Occipital lobe (tissue), 2 donors: ENCODE measurements around the gene MYH9. TPM values are rescaled to one million over a fixed set of nuclear protein-coding genes. Genes with fewer than 3 reads are reported as not detected.
"Not testable (repeated sequence)": the region's sequence is repeated elsewhere in the genome, so short reads cannot be mapped to it uniquely, and the experiment has no call there.

Experiments used
- DNase-seq: peaks from one replicate; lab custom pipeline; 2025; lab: John Stamatoyannopoulos, UW
- total RNA-seq: library from RNA; depleted of rRNA; stranded (reverse); fragments of >200 nt; gene quantifications from one replicate; pipeline ENCODE4 v1.2.3, GENCODE V29; 2014

The MYH9 gene
- total RNA-seq, result 34.6 TPM

DNA sequence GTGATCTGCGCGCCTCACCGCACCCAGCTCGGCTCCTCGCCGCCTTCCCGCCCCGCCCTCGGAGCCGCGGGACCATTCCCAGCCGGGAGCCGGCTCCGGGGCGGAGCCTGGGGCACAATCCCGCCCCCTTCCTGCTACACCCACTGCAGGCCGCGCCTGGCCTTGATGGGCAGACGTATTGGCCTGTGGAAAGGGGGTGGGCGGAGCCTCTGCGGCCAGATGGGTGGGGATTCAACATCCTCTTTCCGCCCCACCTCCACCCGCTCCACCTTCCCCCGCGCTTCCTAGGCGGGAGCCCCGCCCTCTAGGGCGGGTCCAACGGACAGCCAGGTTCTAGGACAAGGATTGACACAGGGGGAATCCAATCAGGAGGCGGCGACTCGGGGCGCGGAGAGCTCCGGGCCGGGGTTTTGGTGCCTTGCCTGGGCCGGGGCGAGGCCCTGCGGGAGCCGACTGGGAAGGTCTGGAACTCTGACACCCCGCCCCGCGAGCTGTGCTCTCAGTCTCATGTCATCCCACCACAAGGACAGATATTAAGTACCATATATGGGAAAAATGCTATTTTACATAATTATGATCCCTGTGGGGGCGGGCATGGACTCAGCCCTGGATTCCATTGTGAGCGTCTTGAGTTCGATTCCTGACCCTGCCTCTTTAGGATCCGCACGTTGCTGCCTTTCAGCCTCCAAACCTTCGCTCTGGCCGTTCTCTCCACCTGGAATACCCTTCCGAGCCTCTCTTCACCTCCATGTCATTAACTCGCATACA lies at the start of gene MYH9:
MYH9 (minus strand) TSS at position 9 of the 768 bp plus-strand sequence. CDS start 38,731 bp downstream, outside the sequence.
- peak; percentile 100 for DNase-seq

DNA sequence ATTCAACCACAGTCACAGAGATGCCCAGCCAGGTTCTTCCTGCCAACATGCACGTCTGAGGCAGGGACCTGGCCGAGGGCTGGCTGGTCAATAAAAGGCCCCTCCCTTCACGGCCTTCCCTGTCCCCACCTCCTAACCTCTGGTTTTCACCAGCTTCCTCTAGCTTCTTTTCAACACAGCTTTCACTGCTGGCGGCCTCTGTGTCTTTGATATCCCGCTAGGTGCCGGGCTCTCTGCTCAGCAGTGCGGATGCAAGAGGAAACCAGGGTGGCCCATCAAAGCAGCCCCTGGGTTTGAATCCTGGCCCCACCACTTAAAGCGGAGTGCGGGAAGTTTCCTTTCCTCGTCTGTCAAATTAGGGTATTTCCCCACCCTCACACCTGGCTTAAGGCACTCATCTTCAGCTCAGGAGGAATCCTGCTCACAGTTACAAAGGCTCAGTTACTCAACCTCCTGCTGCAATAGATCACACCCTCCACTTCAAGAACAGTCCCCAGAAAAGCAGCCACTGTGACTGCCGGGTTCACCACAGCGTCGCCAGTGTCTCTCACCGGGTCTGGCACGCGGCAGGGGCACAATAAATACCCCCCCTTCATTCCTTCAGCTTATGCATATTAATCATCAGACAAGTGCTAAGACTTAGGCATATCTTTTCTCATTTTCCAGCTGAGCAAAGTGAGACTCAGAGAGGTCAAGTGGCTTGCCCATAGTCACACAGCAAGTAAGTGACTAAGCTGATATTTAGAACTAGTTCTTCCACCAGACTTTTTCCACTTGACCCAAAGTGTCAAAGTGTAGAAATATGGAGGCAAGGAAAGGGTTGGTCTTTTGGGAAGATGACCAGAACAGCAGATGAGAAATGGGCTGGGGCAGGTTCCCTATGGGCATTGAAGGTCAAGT lies 48.0 kb upstream of the MYH9 start:
- DNase-seq, result no peak

DNA sequence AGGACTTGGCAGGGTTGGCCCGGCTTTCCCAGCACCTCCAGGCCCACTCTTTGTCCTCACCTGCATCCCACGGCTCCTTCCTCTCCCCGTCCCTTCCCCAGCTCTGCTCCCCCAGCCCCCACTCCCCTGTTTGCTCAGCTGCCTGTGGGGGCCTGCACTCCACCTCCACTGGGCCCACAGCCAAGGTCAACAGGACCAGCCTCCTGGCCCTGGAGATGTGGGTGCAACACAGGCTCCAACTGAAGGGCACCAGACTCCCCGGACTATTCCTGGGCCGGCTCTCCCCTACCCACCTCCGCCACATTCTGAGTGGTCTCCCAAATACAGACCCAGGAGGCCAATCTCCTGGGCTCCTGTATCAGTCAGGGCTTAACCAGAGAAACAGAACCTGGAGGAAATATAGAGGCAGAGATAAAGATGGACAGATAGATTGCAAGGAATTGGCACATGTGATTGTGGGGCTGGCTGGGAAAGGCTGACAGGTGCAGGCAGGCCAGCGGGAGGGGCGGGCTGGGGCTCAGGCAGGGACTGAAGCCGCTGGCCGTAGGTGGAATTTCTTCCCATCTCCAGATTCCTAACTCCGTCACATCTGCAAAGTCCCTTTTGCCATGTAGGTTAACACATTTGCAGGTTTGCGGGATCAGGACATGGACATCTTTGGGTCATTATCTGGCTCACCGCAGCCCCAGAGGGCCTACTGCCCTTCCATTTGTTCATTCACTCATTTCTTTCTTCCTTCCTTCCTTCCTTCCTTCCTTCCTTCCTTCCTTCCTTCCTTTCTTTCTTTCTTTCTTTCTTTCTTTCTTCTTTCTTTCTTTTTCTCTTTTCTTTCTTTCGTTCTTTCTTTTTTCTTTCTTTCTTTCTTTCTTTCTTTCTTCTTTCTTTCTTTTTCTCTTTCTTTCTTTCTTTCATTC lies 45.8 kb upstream of the MYH9 start:
- DNase-seq, result no peak

DNA sequence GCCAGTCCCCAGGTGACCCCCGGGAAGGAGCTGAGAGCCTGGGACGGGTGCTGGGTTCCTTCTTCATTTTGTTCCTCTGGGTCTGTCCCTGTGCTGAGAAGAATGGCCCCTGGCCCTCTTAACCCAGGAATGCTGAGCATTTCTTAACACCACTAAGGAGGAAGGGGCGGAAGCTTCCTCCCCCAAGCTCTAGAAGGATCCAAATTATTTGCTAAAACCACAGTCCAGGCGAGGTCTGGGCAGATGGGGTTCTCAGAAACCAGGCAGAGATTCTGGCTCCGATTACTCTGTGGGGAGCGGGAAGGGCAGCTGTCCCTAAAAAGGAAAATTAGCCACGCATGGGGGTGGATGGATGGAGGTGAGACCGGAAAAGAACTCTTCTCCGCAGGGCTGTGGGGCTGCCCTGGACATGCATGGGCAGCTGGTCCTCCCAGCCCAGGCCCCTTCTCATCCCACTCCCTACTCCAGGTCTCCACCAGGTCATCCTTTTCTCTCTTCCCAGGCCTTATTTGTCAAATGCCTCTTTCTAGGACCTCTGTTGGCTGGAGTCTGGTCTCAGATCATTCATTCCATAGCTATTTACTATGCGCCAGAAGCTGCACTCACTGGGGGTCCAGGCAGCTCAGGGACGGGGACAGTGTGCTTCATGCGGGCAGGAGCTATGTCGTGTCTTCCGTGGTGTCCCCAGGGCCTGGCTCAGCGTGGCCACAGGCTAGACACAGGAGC lies 45.0 kb upstream of the MYH9 start:
- no peak for DNase-seq

DNA sequence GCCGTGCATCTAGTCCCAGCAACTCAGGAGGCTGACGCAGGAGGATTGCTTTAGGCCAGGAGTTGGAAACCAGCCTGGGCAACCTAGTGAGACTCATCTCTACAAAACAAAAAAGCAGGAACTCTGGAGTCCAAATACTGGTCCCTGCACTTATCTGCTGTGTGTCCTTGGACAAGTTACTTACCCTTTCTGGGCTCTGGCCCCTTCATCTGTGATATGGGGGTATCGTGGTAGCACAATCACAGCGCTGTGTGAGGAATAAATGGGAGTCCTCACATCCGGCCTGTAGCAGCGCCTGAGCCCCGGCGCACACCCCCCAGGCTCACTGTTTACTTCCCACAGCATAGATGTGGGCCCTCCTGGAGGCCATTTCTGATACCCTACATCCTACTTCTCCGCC lies 44.2 kb upstream of the MYH9 start:
- DNase-seq, result no peak

DNA sequence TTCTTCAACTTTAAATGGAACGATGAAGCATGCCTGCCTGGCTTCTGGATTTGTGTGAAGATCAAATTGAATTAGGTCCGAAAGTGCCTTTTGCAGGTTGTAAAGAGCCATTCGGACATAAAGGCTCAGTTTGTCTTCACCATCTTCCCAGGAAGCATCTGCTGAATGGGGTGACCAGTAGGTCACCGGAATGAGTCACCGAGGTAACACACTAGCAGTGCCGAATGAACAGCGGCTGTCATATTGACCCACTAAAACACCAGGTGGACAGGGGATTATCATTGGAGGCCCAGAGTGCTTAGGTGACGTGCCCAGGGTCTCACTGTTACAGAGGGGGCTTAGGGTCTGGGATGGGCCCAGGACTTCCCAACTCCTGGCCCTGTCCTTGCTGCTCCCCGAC lies 43.1 kb upstream of the MYH9 start:
- DNase-seq, result no peak

DNA sequence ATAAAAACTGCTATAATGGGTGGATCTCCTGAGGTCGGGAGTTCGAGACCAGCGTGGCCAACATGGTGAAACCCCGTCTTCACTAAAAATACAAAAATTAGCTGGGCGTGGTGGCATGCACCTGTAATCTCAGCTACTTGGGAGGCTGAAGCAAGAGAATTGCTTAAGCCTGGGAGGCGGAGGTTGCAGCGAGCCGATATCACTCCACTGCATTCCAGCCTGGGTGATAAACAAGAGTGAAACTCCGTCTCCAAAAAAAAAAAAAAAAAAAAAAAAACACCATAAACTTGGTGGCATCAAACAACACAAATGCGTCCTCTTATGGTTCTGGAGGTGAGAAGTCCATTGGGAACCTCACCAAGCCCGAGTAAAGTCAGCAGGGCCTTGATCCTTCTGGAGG lies 40.2 kb upstream of the MYH9 start:
- not testable (repeated sequence) for DNase-seq

DNA sequence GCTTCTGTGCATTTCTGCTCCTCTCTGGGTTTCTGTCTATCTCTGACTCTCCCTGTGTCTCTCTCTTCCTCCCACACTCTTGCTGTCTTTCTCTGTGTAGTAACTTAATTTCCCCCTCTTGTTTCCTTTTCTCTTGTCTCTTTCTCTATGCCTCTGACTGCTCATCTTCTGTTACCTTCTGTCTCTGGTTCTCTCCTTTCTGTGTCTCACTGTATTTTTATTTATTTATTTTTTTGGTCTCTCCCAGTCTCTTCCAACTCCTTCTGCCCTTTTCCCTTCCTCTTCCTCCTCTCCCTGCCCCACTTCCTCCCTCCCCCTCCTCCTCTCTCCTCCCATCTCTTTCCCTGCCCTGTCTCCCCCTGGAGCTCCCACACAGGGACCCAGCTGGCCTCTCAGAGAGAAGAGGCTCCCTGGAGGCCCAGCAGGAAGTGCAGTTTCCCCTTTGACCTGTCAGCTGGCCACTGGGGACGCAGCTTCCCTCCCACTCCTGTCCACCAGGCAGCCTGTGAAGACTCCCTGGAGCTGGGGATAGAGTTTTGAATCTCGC lies 38.3 kb upstream of the MYH9 start:
- no peak for DNase-seq

DNA sequence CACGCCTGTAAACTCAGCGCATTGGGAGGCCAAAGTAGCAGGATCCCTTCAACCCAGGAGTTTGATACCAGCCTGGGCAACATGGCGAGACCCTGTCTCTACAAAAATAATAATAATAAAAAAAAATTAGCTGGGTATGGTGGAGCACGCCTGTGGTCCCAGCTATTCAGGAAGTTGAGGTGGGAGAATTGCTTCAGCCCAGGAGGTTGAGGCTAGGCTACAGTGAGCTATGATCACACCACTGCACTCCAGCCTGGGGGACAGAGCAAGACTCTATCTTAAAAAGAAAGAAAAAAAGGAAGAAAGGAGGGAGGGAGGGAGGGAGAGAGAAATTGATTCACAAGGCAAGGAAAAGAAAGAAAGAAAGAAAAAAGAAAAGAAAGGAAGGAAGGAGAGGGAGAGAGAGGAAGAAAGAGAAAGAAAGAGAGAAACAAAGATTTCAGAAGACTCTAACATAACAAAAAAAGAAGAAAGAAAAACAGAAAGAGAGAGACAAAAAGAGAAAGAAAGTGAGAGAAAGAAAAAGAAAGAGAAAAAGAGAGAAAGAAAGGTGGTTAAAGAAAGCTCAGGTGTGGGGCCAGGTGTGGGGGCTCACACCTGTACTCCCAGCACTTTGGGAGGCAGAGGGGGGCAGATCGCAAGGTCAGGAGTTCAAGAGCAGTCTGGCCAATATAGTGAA lies 37.3 kb upstream of the MYH9 start:
- no peak for DNase-seq

DNA sequence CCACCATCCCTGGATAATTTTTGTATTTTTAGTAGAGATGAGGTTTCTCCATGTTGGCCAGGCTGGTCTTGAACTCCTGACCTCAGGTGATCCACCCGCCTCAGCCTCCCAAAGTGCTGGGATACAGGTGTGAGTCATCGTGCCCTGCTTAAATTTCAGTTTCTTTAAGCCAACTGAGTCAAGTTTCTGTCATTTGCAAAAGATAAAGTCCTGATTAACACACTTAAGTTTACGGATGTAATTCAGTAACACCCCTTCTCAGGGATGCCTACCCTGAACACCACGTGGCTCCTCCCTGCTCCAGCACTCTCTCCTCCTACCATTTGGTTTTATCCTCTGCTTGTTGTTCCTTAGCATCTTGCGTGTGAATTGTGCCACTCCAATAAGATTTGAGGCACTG lies 36.7 kb upstream of the MYH9 start:
- DNase-seq, result not testable (repeated sequence)

DNA sequence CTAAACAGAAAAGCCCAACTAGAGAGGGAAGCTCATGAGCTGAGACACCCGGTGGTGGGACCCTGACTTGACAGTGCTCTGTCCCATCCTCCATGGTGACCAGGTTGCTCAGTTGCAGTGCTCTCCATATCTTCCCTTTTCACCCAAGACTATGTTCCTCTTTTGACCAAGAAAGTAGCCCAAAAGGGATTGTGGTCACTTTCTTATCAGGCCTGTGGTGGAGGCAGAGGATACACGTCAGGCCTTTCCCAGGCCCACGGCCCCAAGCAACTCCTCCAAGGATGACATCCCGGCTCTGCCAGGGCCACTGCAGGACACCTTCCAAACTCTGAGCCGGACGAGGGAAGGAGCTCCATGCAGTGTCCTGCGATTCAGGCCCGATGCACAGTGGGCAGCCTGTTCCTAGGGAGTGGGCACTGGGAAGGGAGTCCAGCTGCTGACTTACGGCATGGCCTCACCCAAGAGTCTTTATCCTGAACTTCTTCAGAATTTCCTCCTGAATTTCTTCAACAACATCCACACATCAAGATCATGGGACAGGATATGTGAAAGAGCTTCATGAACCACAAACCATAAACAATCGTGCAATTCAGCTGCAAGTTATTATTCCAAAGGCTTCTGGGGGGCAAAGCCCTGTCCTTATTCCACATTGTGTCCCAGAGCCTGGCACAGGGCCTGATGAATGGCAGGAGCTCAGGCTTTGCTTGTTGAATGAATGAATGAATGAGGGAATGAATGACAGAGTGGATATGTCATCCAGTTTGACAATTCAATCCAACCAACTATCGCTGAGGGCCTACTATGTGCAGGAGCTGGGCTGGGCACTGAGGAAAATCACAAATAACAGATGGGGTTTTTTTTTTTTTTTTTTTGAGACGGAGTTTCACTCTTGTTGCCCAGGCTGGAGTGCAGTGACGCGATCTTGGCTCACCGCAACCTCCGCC lies 36.0 kb upstream of the MYH9 start:
- no peak for DNase-seq

DNA sequence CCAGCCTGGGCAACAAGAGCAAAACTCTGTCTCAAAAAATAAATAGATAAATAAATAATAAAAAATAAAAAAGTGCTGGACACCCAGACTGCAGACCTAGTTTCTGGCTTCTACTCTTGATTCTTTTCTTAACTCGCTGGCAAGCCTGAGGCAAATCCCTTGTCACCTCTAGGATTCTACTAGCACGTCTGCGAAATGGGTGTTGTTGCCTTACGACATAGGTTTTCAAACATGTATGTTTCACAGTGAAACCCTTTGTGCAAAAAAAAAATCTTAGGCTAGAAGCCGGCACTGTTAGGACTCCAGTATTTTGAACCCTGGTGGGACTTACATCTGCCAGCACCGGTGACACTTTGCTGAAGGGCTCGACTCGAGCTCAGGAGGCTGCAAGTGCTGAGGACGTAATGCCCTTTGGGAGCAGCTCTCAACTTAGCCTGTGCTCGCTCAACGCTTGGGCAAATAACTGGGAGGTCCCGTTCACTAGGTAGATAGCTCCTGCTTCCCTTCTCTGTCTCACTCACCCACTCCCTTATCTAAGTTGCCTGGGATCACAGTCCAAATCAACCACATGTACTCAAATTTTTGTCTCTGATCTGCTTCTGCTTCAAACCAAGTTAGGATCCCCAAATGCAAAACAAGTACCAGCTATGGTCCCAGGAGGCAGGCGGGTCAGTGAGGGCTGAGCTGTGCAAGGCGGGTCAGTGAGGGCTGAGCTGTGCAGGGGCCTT lies 34.7 kb upstream of the MYH9 start:
- DNase-seq, result no peak

DNA sequence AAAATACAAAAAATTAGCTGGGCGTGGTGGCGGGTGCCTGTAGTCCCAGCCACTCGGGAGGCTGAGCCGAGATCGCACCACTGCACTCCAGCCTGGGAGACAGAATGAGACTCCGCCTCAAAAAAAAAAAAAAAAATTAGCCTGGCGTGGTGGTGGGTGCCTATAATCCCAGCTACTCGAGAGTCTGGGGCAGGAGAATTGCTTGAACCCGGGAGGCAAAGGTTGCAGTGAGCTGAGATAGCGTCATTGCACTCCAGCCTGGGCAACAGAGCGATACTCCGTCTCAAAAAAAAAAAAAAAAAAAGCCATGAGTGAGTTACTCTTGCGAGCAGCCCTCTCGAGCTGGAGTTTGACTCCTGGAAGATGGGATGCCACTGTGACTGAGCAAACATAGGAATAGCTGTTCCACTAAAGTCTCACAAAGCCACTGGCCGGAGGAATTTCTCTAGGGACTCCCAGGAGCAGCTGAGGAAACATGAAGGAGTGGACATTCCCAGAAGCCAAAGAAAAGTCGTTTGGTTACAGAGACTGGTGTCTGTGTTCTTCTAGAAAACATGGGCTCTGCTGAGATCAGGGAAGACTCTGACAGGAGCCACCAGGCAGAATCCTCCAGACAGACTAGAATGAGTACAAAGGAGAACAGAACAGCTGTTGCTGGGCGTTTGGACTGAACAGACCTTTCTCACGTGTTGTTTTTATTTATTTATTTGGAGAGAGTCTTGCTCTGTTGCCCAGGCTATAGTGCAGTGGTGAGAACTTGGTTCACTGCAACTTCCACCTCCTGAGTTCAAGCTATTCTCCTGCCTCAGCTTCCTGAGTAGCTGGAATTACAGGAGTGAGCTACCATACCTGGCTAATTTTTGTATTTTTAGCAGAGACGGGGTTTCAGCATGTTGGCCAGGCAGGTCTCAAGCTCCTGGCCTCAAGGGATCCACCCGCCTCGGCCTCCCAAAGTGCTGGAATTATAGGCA lies 32.4 kb upstream of the MYH9 start:
- no peak for DNase-seq

DNA sequence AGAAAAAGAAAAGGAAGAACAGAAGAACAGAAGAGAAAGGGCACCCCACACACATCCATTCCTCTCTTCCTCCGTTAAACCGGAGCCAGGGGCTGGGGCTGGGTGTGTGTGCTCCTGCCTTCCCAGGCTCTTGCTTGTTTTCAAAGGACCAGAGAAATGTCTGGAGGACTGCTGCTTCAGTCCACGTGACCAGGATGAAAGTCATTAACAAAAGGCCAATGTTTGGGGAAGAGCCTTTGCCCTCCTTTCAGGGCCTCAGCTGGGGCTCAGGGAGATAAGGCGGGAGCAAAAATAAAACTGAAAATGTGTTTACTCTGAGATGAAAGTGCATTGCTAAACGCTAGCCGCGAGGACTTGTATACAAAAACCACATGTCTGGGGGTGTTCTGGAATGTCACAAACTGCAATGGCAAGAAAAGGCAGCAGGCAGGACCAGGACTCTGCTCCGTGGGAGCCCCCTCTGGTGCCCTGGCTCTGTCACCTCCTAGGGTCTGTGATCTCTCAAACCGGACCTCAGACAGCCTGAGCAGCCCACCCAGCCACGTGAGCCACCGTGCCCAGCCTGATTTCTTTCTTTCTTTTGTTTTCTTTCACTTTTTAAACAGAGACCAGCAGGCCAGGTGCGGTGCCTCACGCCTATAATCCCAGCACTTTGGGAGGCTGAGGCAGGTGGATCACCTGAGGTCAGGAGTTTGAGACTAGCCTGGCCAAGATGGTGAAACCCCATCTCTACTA lies 31.6 kb upstream of the MYH9 start:
- no peak for DNase-seq

DNA sequence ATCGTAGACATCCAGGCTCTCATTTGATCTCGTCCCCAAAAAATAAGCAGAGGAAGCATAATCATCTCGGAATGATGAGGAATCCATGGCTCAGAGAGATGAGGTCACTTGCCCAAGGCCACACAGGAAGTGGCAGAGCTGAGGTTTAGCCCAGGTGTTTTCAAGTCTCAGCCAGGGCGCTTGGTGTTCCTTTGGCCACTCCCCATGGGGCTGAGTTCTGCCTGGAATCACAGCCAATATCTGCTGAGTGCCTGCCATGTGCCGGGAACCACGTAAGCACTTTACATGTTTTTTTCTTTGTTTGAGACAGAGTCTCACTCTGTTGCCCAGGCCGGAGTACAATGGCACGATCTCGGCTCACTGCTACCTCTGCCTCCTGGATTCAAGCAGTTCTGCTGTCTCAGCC lies 29.5 kb upstream of the MYH9 start:
- no peak for DNase-seq
